Adipocyte (in vitro differentiated cells): ENCODE data around the gene BRCA1.

ENCODE experiments used
- DNase-seq: peaks from one replicate; pipeline ENCODE4 v3.0.0-alpha.2; 2015; ENCODE audit warnings: low read depth
- H3K27me3 ChIP-seq: replicated peaks from 2 replicates; pipeline ENCODE4 v1.7.0; 2013; ENCODE audit warnings: mild to moderate bottlenecking, low read length, moderate library complexity; ENCODE audit not compliant: control insufficient read depth, insufficient read depth
- H3K36me3 ChIP-seq: 2 replicates; pipeline ENCODE4 v1.7.0; 2013; ENCODE audit warnings: low read length, mild to moderate bottlenecking, moderate library complexity; ENCODE audit not compliant: control insufficient read depth, insufficient read depth, severe bottlenecking
- H3K4me1 ChIP-seq: 2 replicates; pipeline ENCODE4 v1.7.0; 2013; ENCODE audit warnings: mild to moderate bottlenecking, low read length, moderate library complexity; ENCODE audit not compliant: control insufficient read depth, insufficient read depth
- H3K4me3 ChIP-seq: 2 replicates; pipeline ENCODE4 v1.7.0; 2013; ENCODE audit warnings: mild to moderate bottlenecking, low read length, moderate library complexity
- H3K9ac ChIP-seq: 2 replicates; pipeline ENCODE4 v1.7.0; 2013; ENCODE audit warnings: mild to moderate bottlenecking, low read length, moderate library complexity
- H3K9me3 ChIP-seq: 2 replicates; pipeline ENCODE4 v1.7.0; 2013; ENCODE audit warnings: mild to moderate bottlenecking, low read length, moderate library complexity; ENCODE audit not compliant: control insufficient read depth

BRCA1 gene

DNA sequence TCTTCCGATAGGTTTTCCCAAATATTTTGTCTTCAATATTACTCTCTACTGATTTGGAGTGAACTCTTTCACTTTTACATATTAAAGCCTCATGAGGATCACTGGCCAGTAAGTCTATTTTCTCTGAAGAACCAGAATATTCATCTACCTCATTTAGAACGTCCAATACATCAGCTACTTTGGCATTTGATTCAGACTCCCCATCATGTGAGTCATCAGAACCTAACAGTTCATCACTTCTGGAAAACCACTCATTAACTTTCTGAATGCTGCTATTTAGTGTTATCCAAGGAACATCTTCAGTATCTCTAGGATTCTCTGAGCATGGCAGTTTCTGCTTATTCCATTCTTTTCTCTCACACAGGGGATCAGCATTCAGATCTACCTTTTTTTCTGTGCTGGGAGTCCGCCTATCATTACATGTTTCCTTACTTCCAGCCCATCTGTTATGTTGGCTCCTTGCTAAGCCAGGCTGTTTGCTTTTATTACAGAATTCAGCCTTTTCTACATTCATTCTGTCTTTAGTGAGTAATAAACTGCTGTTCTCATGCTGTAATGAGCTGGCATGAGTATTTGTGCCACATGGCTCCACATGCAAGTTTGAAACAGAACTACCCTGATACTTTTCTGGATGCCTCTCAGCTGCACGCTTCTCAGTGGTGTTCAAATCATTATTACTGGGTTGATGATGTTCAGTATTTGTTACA is 30.9 kb downstream of the BRCA1 start:
- Histone ChIP-seq H3K36me3 (no peaks in the 10 kb centered on the region), H3K4me3 (no peak overlapping the region), H3K9ac (no peak overlapping the region)

DNA sequence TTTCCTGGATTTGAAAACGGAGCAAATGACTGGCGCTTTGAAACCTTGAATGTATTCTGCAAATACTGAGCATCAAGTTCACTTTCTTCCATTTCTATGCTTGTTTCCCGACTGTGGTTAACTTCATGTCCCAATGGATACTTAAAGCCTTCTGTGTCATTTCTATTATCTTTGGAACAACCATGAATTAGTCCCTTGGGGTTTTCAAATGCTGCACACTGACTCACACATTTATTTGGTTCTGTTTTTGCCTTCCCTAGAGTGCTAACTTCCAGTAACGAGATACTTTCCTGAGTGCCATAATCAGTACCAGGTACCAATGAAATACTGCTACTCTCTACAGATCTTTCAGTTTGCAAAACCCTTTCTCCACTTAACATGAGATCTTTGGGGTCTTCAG is 32.3 kb downstream of the BRCA1 start:
- no peak overlapping the region for H3K9ac ChIP-seq
- H3K4me1 ChIP-seq = peaks cover 38% of the 10 kb centered on the region
- H3K36me3 ChIP-seq = no peaks in the 10 kb centered on the region
- H3K9me3 ChIP-seq = no peaks in the 10 kb centered on the region
- H3K27me3 ChIP-seq = peaks cover 7% of the 10 kb centered on the region
- H3K4me3 ChIP-seq = no peak overlapping the region
- peak; percentile 34 for DNase-seq

More for the DNA sequence above, 30.9 kb downstream of the BRCA1 start:
- DNase-seq = peak; percentile 49
- Histone ChIP-seq H3K9me3 (no peaks in the 10 kb centered on the region), H3K27me3 (peaks cover 7% of the 10 kb centered on the region), H3K4me1 (peaks cover 38% of the 10 kb centered on the region)

DNA sequence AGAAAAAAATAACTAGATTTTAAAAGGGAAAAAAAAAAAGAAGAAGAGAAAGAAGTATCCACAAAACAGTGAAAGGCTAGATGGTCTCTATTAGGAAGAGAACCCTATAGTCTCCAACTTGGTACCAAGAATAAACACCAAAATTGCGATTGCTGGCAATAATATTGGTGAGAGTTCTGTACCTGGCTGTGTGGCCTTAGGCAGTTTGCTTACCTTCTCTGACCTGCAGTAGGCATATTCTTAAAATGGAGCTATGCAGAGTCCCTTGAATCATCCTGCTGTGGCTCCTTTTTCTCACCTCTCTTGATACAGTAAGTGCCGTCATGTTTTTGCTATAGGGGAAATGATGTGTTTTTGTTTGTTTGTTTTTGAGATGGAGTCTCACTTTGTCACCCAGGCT is 35.1 kb downstream of the BRCA1 start:
- Histone ChIP-seq H3K9me3 (no peaks in the 10 kb centered on the region), H3K36me3 (no peaks in the 10 kb centered on the region), H3K9ac (no peak overlapping the region), H3K4me1 (peaks cover 41% of the 10 kb centered on the region), H3K27me3 (peaks cover 7% of the 10 kb centered on the region), H3K4me3 (no peak overlapping the region)
- DNase-seq = no peak

GRCh38 chr17:43085474-43085873 is 39.7 kb downstream of the BRCA1 start:
- Histone ChIP-seq H3K4me1 (peaks cover 10% of the 10 kb centered on the region), H3K9ac (no peak overlapping the region), H3K9me3 (no peaks in the 10 kb centered on the region), H3K4me3 (no peak overlapping the region), H3K27me3 (no peaks in the 10 kb centered on the region), H3K36me3 (no peaks in the 10 kb centered on the region)
- peak; percentile 12 for DNase-seq

GRCh38 chr17:43079641-43080302 is 45.4 kb downstream of the BRCA1 start:
- H3K9ac ChIP-seq = no peak overlapping the region
- H3K9me3 ChIP-seq = no peaks in the 10 kb centered on the region
- H3K4me1 ChIP-seq = peaks cover 4% of the 10 kb centered on the region
- DNase-seq = no peak
- H3K27me3 ChIP-seq = no peaks in the 10 kb centered on the region
- no peaks in the 10 kb centered on the region for H3K36me3 ChIP-seq
- H3K4me3 ChIP-seq = no peak overlapping the region

DNA sequence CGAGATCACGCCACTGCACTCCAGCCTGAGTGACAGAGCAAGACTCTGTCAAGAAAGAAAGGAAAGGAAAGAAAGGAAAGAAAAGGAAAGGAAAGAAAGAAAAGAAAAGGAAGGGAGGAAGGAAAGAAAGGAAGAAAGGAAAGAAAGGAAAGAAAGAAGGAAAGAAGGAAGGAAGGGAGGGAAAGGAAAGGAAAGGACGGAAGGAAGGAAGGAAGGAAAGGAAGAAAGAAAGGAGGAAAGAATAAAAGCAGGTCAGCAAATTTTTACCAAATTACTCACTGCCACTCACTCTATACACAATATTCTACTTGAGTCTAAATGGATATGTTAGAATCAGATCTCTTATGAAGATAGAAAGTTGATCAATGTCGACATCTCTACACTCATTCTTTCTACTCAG is 50.3 kb downstream of the BRCA1 start:
- Histone ChIP-seq H3K9me3 (no peaks in the 10 kb centered on the region), H3K36me3 (no peaks in the 10 kb centered on the region)

GRCh38 chr17:43070872-43071271 is 54.3 kb downstream of the BRCA1 start:
- Histone ChIP-seq H3K4me3 (no peak overlapping the region), H3K9ac (no peak overlapping the region), H3K4me1 (peaks cover 18% of the 10 kb centered on the region), H3K36me3 (no peaks in the 10 kb centered on the region), H3K9me3 (no peaks in the 10 kb centered on the region), H3K27me3 (no peaks in the 10 kb centered on the region)
- no peak for DNase-seq

More for the DNA sequence above, 50.3 kb downstream of the BRCA1 start:
- peaks cover 4% of the 10 kb centered on the region for H3K4me1 ChIP-seq
- no peaks in the 10 kb centered on the region for H3K27me3 ChIP-seq
- H3K9ac ChIP-seq = no peak overlapping the region
- DNase-seq = no peak
- no peak overlapping the region for H3K4me3 ChIP-seq

GRCh38 chr17:43070257-43070656 is 54.9 kb downstream of the BRCA1 start:
- Histone ChIP-seq H3K9me3 (no peaks in the 10 kb centered on the region), H3K9ac (no peak overlapping the region), H3K36me3 (no peaks in the 10 kb centered on the region), H3K4me1 (peaks cover 18% of the 10 kb centered on the region), H3K4me3 (no peak overlapping the region), H3K27me3 (no peaks in the 10 kb centered on the region)
- DNase-seq = no peak

DNA sequence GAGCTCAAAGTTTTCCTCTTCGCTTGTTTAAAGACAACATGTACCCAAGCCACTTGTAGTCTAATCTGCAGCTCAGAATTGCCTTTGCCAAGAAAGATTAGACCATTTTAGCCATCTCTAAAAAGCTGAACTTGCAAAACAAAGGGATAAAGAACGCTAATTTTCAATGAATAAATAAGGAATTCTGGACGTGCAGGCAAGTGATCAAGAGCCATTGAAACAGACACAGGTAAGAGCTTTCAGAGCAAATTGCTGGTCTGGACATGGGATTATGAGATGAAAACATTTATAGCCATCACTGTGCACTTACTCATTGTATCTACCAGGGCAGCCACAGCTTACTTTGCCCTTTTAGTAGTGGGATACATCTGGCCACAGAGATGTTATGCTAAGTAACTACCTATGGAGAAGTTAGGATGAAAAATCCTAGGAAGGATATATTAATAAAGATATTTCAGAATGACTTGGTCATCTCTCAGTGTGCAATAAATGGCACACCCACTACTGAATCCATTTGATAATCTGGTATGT is 55.7 kb downstream of the BRCA1 start:
- H3K9ac ChIP-seq = no peak overlapping the region
- DNase-seq = no peak
- no peak overlapping the region for H3K4me3 ChIP-seq
- H3K4me1 ChIP-seq = peaks cover 18% of the 10 kb centered on the region
- no peaks in the 10 kb centered on the region for H3K36me3 ChIP-seq
- no peaks in the 10 kb centered on the region for H3K27me3 ChIP-seq
- H3K9me3 ChIP-seq = no peaks in the 10 kb centered on the region

- DNase-seq = peak; percentile 6
- H3K36me3 ChIP-seq = no peaks in the 10 kb centered on the region
- H3K9me3 ChIP-seq = no peaks in the 10 kb centered on the region
- no peak overlapping the region for H3K9ac ChIP-seq
- H3K4me1 ChIP-seq = peaks cover 18% of the 10 kb centered on the region
- H3K4me3 ChIP-seq = no peak overlapping the region
- no peaks in the 10 kb centered on the region for H3K27me3 ChIP-seq
These were observed 56.4 kb downstream of the BRCA1 start for GRCh38 chr17:43068570-43069367.

- Histone ChIP-seq H3K4me3 (no peak overlapping the region), H3K9me3 (no peaks in the 10 kb centered on the region), H3K4me1 (no peaks in the 10 kb centered on the region), H3K27me3 (no peaks in the 10 kb centered on the region), H3K36me3 (no peaks in the 10 kb centered on the region), H3K9ac (no peak overlapping the region)
- no peak for DNase-seq
These were observed 62.1 kb downstream of the BRCA1 start for GRCh38 chr17:43062984-43063638.
